KMS-11 (cell line): Measurements from ENCODE around the gene CEL.

Experiments
- H2AFZ ChIP-seq: fragments of 200-600 bp; sonication (generic); 2 replicates; pipeline ENCODE4 v1.6.1; 2016; ENCODE audit warnings: antibody characterized with exemption, mixed run types, low read depth
- H3K27ac ChIP-seq: fragments of 200-600 bp; sonication (generic); 2 replicates; pipeline ENCODE4 v1.6.1; 2016; ENCODE audit warnings: mild to moderate bottlenecking, mixed run types
- H3K27me3 ChIP-seq: fragments of 200-600 bp; sonication (generic); 2 replicates; pipeline ENCODE4 v1.6.1; 2017; ENCODE audit warnings: mild to moderate bottlenecking, low read depth, mixed run types, moderate library complexity; ENCODE audit not compliant: insufficient read depth
- H3K36me3 ChIP-seq: fragments of 200-600 bp; sonication (generic); 2 replicates; pipeline ENCODE4 v1.6.1; 2017; ENCODE audit warnings: mild to moderate bottlenecking, mixed run types; ENCODE audit not compliant: insufficient read depth
- H3K4me1 ChIP-seq: fragments of 200-600 bp; sonication (generic); 2 replicates; pipeline ENCODE4 v1.6.1; 2016; ENCODE audit warnings: mild to moderate bottlenecking, low read depth, mixed run types; ENCODE audit not compliant: poor library complexity, severe bottlenecking
- H3K4me2 ChIP-seq: fragments of 200-600 bp; sonication (generic); 2 replicates; pipeline ENCODE4 v1.7.0; 2016; ENCODE audit warnings: mild to moderate bottlenecking, mixed run types
- H3K4me3 ChIP-seq: fragments of 200-600 bp; sonication (generic); IDR thresholded peaks from 2 replicates; pipeline ENCODE4 v1.6.1; 2017; ENCODE audit warnings: low read depth, low read length, mixed read lengths; ENCODE audit not compliant: insufficient read depth
- H3K79me2 ChIP-seq: fragments of 200-600 bp; sonication (generic); 2 replicates; pipeline ENCODE4 v1.6.1; 2016; ENCODE audit warnings: low read depth, mixed run types; ENCODE audit not compliant: insufficient read depth
- H3K9ac ChIP-seq: fragments of 200-600 bp; sonication (generic); 2 replicates; pipeline ENCODE4 v1.6.1; 2016; ENCODE audit warnings: mild to moderate bottlenecking, mixed run types
- H4K20me1 ChIP-seq: fragments of 200-600 bp; sonication (generic); 2 replicates; pipeline ENCODE4 v1.6.1; 2016; ENCODE audit warnings: mild to moderate bottlenecking, mixed run types; ENCODE audit not compliant: insufficient read depth
- TF ChIP-seq, protein P1 (sequence below): fragments of 200-600 bp; sonication (generic); conservative IDR thresholded peaks from 2 replicates; pipeline ENCODE4 v1.6.1; 2017; ENCODE audit warnings: low read depth, mild to moderate bottlenecking, antibody characterized with exemption, low read length, moderate library complexity, mixed read lengths

Gene CEL

DNA sequence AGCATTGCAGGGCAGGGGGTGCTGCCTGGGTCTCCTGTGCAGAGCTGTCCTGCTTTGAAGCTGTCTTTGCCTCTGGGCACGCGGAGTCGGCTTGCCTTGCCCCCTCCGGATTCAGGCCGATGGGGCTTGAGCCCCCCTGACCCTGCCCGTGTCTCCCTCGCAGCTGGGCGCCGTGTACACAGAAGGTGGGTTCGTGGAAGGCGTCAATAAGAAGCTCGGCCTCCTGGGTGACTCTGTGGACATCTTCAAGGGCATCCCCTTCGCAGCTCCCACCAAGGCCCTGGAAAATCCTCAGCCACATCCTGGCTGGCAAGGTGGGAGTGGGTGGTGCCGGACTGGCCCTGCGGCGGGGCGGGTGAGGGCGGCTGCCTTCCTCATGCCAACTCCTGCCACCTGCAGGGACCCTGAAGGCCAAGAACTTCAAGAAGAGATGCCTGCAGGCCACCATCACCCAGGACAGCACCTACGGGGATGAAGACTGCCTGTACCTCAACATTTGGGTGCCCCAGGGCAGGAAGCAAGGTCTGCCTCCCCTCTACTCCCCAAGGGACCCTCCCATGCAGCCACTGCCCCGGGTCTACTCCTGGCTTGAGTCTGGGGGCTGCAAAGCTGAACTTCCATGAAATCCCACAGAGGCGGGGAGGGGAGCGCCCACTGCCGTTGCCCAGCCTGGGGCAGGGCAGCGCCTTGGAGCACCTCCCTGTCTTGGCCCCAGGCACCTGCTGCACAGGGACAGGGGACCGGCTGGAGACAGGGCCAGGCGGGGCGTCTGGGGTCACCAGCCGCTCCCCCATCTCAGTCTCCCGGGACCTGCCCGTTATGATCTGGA, 2.7 kb downstream of the CEL start:
- Histone ChIP-seq H3K27ac (no peak overlapping the region), H3K4me1 (peaks cover 9% of the 10 kb centered on the region), H3K79me2 (no peaks in the 10 kb centered on the region), H3K4me3 (no peak overlapping the region), H2AFZ (no peak overlapping the region), H3K36me3 (no peaks in the 10 kb centered on the region), H3K27me3 (no peaks in the 10 kb centered on the region), H3K9ac (no peak overlapping the region), H4K20me1 (no peaks in the 10 kb centered on the region), H3K4me2 (no peak overlapping the region)
- TF ChIP-seq, protein P1, sequence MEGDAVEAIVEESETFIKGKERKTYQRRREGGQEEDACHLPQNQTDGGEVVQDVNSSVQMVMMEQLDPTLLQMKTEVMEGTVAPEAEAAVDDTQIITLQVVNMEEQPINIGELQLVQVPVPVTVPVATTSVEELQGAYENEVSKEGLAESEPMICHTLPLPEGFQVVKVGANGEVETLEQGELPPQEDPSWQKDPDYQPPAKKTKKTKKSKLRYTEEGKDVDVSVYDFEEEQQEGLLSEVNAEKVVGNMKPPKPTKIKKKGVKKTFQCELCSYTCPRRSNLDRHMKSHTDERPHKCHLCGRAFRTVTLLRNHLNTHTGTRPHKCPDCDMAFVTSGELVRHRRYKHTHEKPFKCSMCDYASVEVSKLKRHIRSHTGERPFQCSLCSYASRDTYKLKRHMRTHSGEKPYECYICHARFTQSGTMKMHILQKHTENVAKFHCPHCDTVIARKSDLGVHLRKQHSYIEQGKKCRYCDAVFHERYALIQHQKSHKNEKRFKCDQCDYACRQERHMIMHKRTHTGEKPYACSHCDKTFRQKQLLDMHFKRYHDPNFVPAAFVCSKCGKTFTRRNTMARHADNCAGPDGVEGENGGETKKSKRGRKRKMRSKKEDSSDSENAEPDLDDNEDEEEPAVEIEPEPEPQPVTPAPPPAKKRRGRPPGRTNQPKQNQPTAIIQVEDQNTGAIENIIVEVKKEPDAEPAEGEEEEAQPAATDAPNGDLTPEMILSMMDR = no peak

DNA sequence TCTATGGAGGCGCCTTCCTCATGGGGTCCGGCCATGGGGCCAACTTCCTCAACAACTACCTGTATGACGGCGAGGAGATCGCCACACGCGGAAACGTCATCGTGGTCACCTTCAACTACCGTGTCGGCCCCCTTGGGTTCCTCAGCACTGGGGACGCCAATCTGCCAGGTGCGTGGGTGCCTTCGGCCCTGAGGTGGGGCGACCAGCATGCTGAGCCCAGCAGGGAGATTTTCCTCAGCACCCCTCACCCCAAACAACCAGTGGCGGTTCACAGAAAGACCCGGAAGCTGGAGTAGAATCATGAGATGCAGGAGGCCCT, 3.2 kb downstream of the CEL start:
- no peak overlapping the region for H2AFZ ChIP-seq
- H3K9ac ChIP-seq = no peak overlapping the region
- peaks cover 4% of the 10 kb centered on the region for H3K4me1 ChIP-seq
- no peaks in the 10 kb centered on the region for H3K36me3 ChIP-seq
- no peak overlapping the region for H3K4me3 ChIP-seq
- no peak overlapping the region for H3K4me2 ChIP-seq
- H3K27me3 ChIP-seq = no peaks in the 10 kb centered on the region
- TF ChIP-seq, protein P1 = no peak
- H4K20me1 ChIP-seq = no peaks in the 10 kb centered on the region
- H3K79me2 ChIP-seq = no peaks in the 10 kb centered on the region
- H3K27ac ChIP-seq = no peak overlapping the region

DNA sequence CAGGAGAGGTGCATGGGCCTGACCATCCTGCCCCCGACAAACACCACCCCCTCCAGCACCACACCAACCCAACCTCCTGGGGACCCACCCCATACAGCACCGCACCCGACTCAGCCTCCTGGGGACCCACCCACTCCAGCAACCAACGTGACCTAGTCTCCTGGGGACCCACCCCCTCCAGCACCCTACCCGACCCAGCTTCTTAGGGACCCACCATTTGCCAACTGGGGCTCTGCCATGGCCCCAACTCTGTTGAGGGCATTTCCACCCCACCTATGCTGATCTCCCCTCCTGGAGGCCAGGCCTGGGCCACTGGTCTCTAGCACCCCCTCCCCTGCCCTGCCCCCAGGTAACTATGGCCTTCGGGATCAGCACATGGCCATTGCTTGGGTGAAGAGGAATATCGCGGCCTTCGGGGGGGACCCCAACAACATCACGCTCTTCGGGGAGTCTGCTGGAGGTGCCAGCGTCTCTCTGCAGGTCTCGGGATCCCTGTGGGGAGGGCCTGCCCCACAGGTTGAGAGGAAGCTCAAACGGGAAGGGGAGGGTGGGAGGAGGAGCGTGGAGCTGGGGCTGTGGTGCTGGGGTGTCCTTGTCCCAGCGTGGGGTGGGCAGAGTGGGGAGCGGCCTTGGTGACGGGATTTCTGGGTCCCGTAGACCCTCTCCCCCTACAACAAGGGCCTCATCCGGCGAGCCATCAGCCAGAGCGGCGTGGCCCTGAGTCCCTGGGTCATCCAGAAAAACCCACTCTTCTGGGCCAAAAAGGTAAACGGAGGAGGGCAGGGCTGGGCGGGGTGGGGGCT, 4.6 kb downstream of the CEL start:
- Histone ChIP-seq H3K36me3 (no peaks in the 10 kb centered on the region), H3K9ac (no peak overlapping the region)

GRCh38 chr9:133067006-133067405, 5.2 kb downstream of the CEL start:
- Histone ChIP-seq H3K27ac (no peak overlapping the region), H2AFZ (no peak overlapping the region), H3K4me1 (no peaks in the 10 kb centered on the region), H4K20me1 (no peaks in the 10 kb centered on the region), H3K36me3 (no peaks in the 10 kb centered on the region), H3K4me3 (no peak overlapping the region), H3K4me2 (no peak overlapping the region), H3K79me2 (no peaks in the 10 kb centered on the region), H3K27me3 (no peaks in the 10 kb centered on the region), H3K9ac (no peak overlapping the region)
- TF ChIP-seq, protein P1 = no peak

More for the DNA sequence above, 4.6 kb downstream of the CEL start:
- Histone ChIP-seq H3K79me2 (no peaks in the 10 kb centered on the region), H3K27me3 (no peaks in the 10 kb centered on the region), H3K4me2 (no peak overlapping the region), H3K4me3 (no peak overlapping the region), H3K4me1 (no peaks in the 10 kb centered on the region), H4K20me1 (no peaks in the 10 kb centered on the region), H3K27ac (no peak overlapping the region), H2AFZ (no peak overlapping the region)
- TF ChIP-seq, protein P1 = no peak
